H1 (cell line): ENCODE measurements around the gene UPF3B. TPM values are rescaled to one million over a fixed set of nuclear protein-coding genes. Genes with fewer than 3 reads are reported as not detected.

ENCODE experiments used
- CTCF ChIA-PET: fragments of 300-600 bp; sonication (Branson Sonifier 250); formaldehyde crosslinking; loops from one replicate; lab custom pipeline; 2021; ENCODE audit not compliant: partially characterized antibody; lab: Charles Lee
- POLR2A ChIA-PET: fragments of 300-600 bp; sonication (Branson Sonifier 250); formaldehyde crosslinking; loops from one replicate; lab custom pipeline; 2021; ENCODE audit warnings: inconsistent platforms; ENCODE audit not compliant: partially characterized antibody; lab: Charles Lee
- DNase-seq, 2 experiments: peaks; one replicate each; pipeline versions ENCODE4 v3.0.0 to v3.0.0-alpha.2; 2010 to 2022; ENCODE audit warnings: low spot score in 2 of 2, low read depth in 1 of 2, mixed read lengths in 1 of 2
- FAIRE-seq: peaks from 2 replicates; lab custom pipeline; 2011; peaks lifted over from hg19 to GRCh38; lab: Jason Lieb, UNC
- H2AFZ ChIP-seq: 2 replicates; pipeline ENCODE4 v1.8.1; 2012; ENCODE audit warnings: low read length, inconsistent platforms
- H2AK5ac ChIP-seq: 2 replicates; pipeline ENCODE4 v1.6.1; 2013; ENCODE audit warnings: low read depth, low read length
- H2BK120ac ChIP-seq: replicated peaks from 2 replicates; pipeline ENCODE3; 2013; ENCODE audit warnings: low read depth, low read length, inconsistent platforms
- H2BK12ac ChIP-seq: 2 replicates; pipeline ENCODE4 v1.6.1; 2013; ENCODE audit warnings: low read depth, low read length
- H2BK15ac ChIP-seq: 2 replicates; pipeline ENCODE4 v1.6.1; 2013; ENCODE audit warnings: low read length
- H2BK20ac ChIP-seq: 2 replicates; pipeline ENCODE4 v1.6.1; 2013; ENCODE audit warnings: low read length
- H2BK5ac ChIP-seq: 2 replicates; pipeline ENCODE4 v1.6.1; 2013; ENCODE audit warnings: low read depth, low read length
- H3K14ac ChIP-seq: 2 replicates; pipeline ENCODE4 v1.6.1; 2013; ENCODE audit warnings: inconsistent platforms; ENCODE audit not compliant: insufficient read length
- H3K18ac ChIP-seq: 2 replicates; pipeline ENCODE4 v1.6.1; 2013; ENCODE audit warnings: low read length; ENCODE audit errors: extremely low read depth
- H3K23ac ChIP-seq: 2 replicates; pipeline ENCODE4 v1.6.1; 2013; ENCODE audit warnings: inconsistent platforms; ENCODE audit not compliant: insufficient read length
- H3K23me2 ChIP-seq: 2 replicates; pipeline ENCODE4 v1.6.1; 2013; ENCODE audit warnings: low read depth, low read length
- H3K27ac ChIP-seq: 2 replicates; pipeline ENCODE4 v1.6.1; 2011; ENCODE audit warnings: low read depth, low read length, inconsistent platforms
- H3K27me3 ChIP-seq, 4 experiments: replicated peaks in 1 of 4; 1 replicate in 1 of 4; 2 replicates in 3 of 4; pipeline versions ENCODE4 v1.6.1 to v1.8.1; 2011 to 2013; ENCODE audit warnings: low read length in 3 of 4, mild to moderate bottlenecking in 3 of 4, inconsistent platforms in 2 of 4, mixed read lengths in 2 of 4, moderate library complexity in 1 of 4; ENCODE audit not compliant: control insufficient read depth in 3 of 4, insufficient read depth in 3 of 4; ENCODE audit errors: extremely low read depth in 1 of 4
- H3K36me3 ChIP-seq, 4 experiments: 2 replicates each; pipeline versions ENCODE4 v1.6.1 to v1.8.1; 2011 to 2013; ENCODE audit warnings: mild to moderate bottlenecking in 4 of 4, low read length in 3 of 4, moderate library complexity in 2 of 4, control low read depth in 1 of 4, inconsistent platforms in 1 of 4; ENCODE audit not compliant: insufficient read depth in 4 of 4, control insufficient read depth in 2 of 4
- H3K4ac ChIP-seq: replicated peaks from 2 replicates; pipeline ENCODE3; 2013; ENCODE audit warnings: low read length, low read depth, mixed read lengths, inconsistent platforms; ENCODE audit not compliant: insufficient read length
- H3K4me1 ChIP-seq, 4 experiments: replicated peaks in 1 of 4; 1 replicate in 1 of 4; 2 replicates in 3 of 4; pipeline versions ENCODE4 v1.6.1 to v1.8.1; 2011 to 2013; ENCODE audit warnings: low read length in 3 of 4, inconsistent platforms in 2 of 4, mixed read lengths in 1 of 4; ENCODE audit not compliant: insufficient read depth in 4 of 4, control insufficient read depth in 3 of 4
- H3K4me2 ChIP-seq, 2 experiments: 2 replicates each; pipeline versions ENCODE4 v1.6.1 to v1.8.1; 2011 to 2013; ENCODE audit warnings: low read depth in 2 of 2, low read length in 2 of 2, control low read depth in 1 of 2, inconsistent platforms in 1 of 2, mild to moderate bottlenecking in 1 of 2; ENCODE audit not compliant: insufficient read depth in 1 of 2
- H3K4me3 ChIP-seq, 4 experiments: fragments of 200-600, 300-600 bp in 1 of 4; sonication (generic), shearing (Covaris generic), sonication (Bioruptor Twin) in 1 of 4; 2 replicates each; pipeline versions ENCODE4 v1.5.1 to v1.8.1; 2011 to 2016; ENCODE audit warnings: low read length in 4 of 4, low read depth in 3 of 4, control low read depth in 2 of 4, inconsistent platforms in 2 of 4, mild to moderate bottlenecking in 2 of 4, mixed read lengths in 1 of 4, moderate library complexity in 1 of 4; ENCODE audit not compliant: insufficient read depth in 2 of 4; ENCODE audit errors: extremely low read depth in 1 of 4
- H3K56ac ChIP-seq: replicated peaks from 2 replicates; pipeline ENCODE3; 2013; ENCODE audit warnings: low read depth, mild to moderate bottlenecking, mixed read lengths, low read length, inconsistent platforms; ENCODE audit not compliant: insufficient read length
- H3K79me1 ChIP-seq: 2 replicates; pipeline ENCODE4 v1.6.1; 2013; ENCODE audit warnings: low read depth, low read length, control low read depth
- H3K79me2 ChIP-seq, 2 experiments: 2 replicates each; pipeline versions ENCODE4 v1.6.1 to v1.8.1; 2012 to 2013; ENCODE audit warnings: low read length in 2 of 2, mild to moderate bottlenecking in 2 of 2, inconsistent platforms in 1 of 2; ENCODE audit not compliant: insufficient read depth in 2 of 2, control insufficient read depth in 1 of 2
- H3K9ac ChIP-seq, 4 experiments: replicated peaks in 1 of 4; 1 replicate in 1 of 4; 2 replicates in 3 of 4; pipeline versions ENCODE4 v1.6.1 to v1.8.1; 2011 to 2013; ENCODE audit warnings: low read depth in 3 of 4, low read length in 3 of 4, control low read depth in 2 of 4, mild to moderate bottlenecking in 2 of 4, moderate library complexity in 2 of 4, inconsistent platforms in 1 of 4; ENCODE audit errors: extremely low read depth in 1 of 4
- H3K9me3 ChIP-seq, 2 experiments: 2 replicates each; pipeline versions ENCODE4 v1.6.1 to v1.8.1; 2012 to 2013; ENCODE audit warnings: mild to moderate bottlenecking in 2 of 2, moderate library complexity in 2 of 2, control low read depth in 1 of 2, inconsistent platforms in 1 of 2, low read depth in 1 of 2, low read length in 1 of 2, mixed read lengths in 1 of 2; ENCODE audit not compliant: insufficient read depth in 2 of 2
- H4K20me1 ChIP-seq, 2 experiments: replicated peaks in 1 of 2; 2 replicates each; pipeline versions ENCODE3 to v1.8.1; 2011 to 2013; ENCODE audit warnings: inconsistent platforms in 2 of 2, low read length in 2 of 2, mild to moderate bottlenecking in 1 of 2; ENCODE audit not compliant: insufficient read depth in 2 of 2, control insufficient read depth in 1 of 2
- H4K5ac ChIP-seq: 2 replicates; pipeline ENCODE4 v1.6.1; 2013; ENCODE audit warnings: low read length, low read depth, mixed read lengths, inconsistent platforms; ENCODE audit not compliant: insufficient read length
- H4K8ac ChIP-seq: 2 replicates; pipeline ENCODE4 v1.8.0; 2013; ENCODE audit warnings: mild to moderate bottlenecking, moderate library complexity, low read length, inconsistent platforms; ENCODE audit not compliant: insufficient read depth; ENCODE audit errors: extremely low read depth
- H4K91ac ChIP-seq: replicated peaks from 2 replicates; pipeline ENCODE3; 2013; ENCODE audit warnings: low read length, mixed read lengths, inconsistent platforms; ENCODE audit not compliant: insufficient read length
- KDM4A ChIP-seq: IDR thresholded peaks from one replicate; pipeline ENCODE4 v1.7.1; 2012; ENCODE audit warnings: low read depth, mild to moderate bottlenecking, moderate library complexity, low read length, inconsistent platforms; ENCODE audit not compliant: severe bottlenecking
- NANOG ChIP-seq: IDR thresholded peaks from 2 replicates; pipeline ENCODE4 v1.6.1; 2011; ENCODE audit warnings: low read length, low read depth, mild to moderate bottlenecking, inconsistent platforms; ENCODE audit not compliant: insufficient read depth, poor library complexity, severe bottlenecking
- POLR2A ChIP-seq, 2 experiments: IDR thresholded peaks; 1 replicate in 1 of 2; 2 replicates in 1 of 2; pipeline ENCODE4 v1.6.1; 2011; ENCODE audit warnings: low read depth in 2 of 2, low read length in 2 of 2, mild to moderate bottlenecking in 2 of 2; ENCODE audit errors: control extremely low read depth in 1 of 2
- SIRT6 ChIP-seq: IDR thresholded peaks from one replicate; pipeline ENCODE4 v1.7.1; 2012; ENCODE audit warnings: low read length, inconsistent platforms
- SRF ChIP-seq: IDR thresholded peaks from 2 replicates; pipeline ENCODE4 v1.6.1; 2011; ENCODE audit warnings: mild to moderate bottlenecking, low read depth, low read length, moderate library complexity
- TCF12 ChIP-seq: IDR thresholded peaks from 2 replicates; pipeline ENCODE4 v1.6.1; 2011; ENCODE audit warnings: low read depth, mild to moderate bottlenecking, low read length
- WGBS, 2 experiments: shearing (Covaris generic) in 1 of 2; methylation state at CpG; one replicate each; pipeline versions ENCODE4 v1.1.6 to v1.1.7; 2013 to 2015; ENCODE audit warnings: low lambda C conversion rate in 2 of 2, mixed read lengths in 2 of 2, inconsistent platforms in 1 of 2, low coverage in 1 of 2, missing lambda C conversion rate in 1 of 2; ENCODE audit not compliant: insufficient replicate concordance in 2 of 2, insufficient coverage in 1 of 2, insufficient read length in 1 of 2; ENCODE audit errors: extremely low coverage in 1 of 2, missing lambda C conversion rate in 1 of 2; 5-methylcytosine and 5-hydroxymethylcytosine counted together
- polyA plus RNA-seq, 7 experiments: library from polyadenylated mRNA; depleted of rRNA in 3 of 7; stranded (reverse) in 5 of 7; unstranded in 2 of 7; fragments of >200 nt in 5 of 7; fragments of 200-250 nt in 2 of 7; gene quantifications; 1 replicate in 5 of 7; 2 replicates in 1 of 7; 4 replicates in 1 of 7; pipeline versions ENCODE4 v1.2.1 to v1.2.3, GENCODE V29; 2011 to 2013; ENCODE audit warnings: missing spikeins in 2 of 7, mixed read lengths in 2 of 7
- total RNA-seq: library from RNA; stranded (reverse); fragmentation: NEBNext Ultra II Directional; extraction: Animal tissue kit (Norgen Biotek cat#: 25700); gene quantifications from 2 replicates; pipeline ENCODE4 v1.2.1, GENCODE V29; 2021

Gene UPF3B
- total and polyA plus RNA-seq, 2 of the 8 experiments (the other 6 are each of a cell fraction or from before 2014, with no cell fraction given), result 7.8 to 20.9 TPM

- Histone ChIP-seq H3K79me2 (no peaks in the 10 kb centered on the region), H4K8ac (no peak overlapping the region), H2AK5ac (no peak overlapping the region), H3K23me2 (no peaks in the 10 kb centered on the region), H3K56ac (no peak overlapping the region), H3K4ac (no peak overlapping the region), H2BK12ac (no peak overlapping the region), H3K4me3 (no peak overlapping the region), H2BK15ac (no peak overlapping the region), H2BK5ac (no peak overlapping the region), H3K9me3 (no peaks in the 10 kb centered on the region), H2BK120ac (no peak overlapping the region), H2AFZ (no peak overlapping the region), H4K91ac (no peak overlapping the region), H3K4me1 (no peaks in the 10 kb centered on the region), H3K36me3 (no peaks in the 10 kb centered on the region; a peak in 1 of 8 replicates), H4K5ac (no peak overlapping the region), H3K9ac (no peak overlapping the region), H3K18ac (no peak overlapping the region), H2BK20ac (no peak overlapping the region), H3K14ac (no peak overlapping the region), H3K79me1 (no peaks in the 10 kb centered on the region), H3K4me2 (no peak overlapping the region), H3K27ac (no peak overlapping the region), H4K20me1 (no peaks in the 10 kb centered on the region), H3K23ac (no peak overlapping the region), H3K27me3 (no peaks in the 10 kb centered on the region)
- FAIRE-seq (no peak), DNase-seq (no peak)
- 95% methylated on average over 3 of the region's 3 CpGs; no CpG with 5 or more reads in 1 of the 2 experiments for WGBS, 2 experiments
- ChIA-PET POLR2A (interaction anchor here (1.0 to 4.7 kb wide), 3 partner anchors 10 to 25 kb away, joined by 3 to 20 read pairs (median 6); partner anchors contain the start of gene RPL39), CTCF (no interaction called here)
- TF ChIP-seq POLR2A (IDR thresholded peaks at IDR 0.05; ENCODE audit: control extremely low read depth in 1 of 2, low read depth in 2 of 2, low read length in 2 of 2) (no peak), KDM4A (no peak), SIRT6 (no peak), SRF (no peak), NANOG (no peak), TCF12 (no peak)
Observed at GRCh38 chrX:119816300-119816699, 36.5 kb downstream of the UPF3B start.
